HepG2 (cell line): ENCODE measurements around the gene ETV5. TPM values are rescaled to one million over a fixed set of nuclear protein-coding genes. Genes with fewer than 3 reads are reported as not detected.

Experiments
- ATM ChIP-seq: fragments of 450-650 bp; IDR thresholded peaks from 2 replicates; pipeline ENCODE4 v1.7.1; 2017; ENCODE audit warnings: mild to moderate bottlenecking, borderline replicate concordance
- CC2D1A ChIP-seq: sonication (generic); formaldehyde crosslinking; IDR thresholded peaks from 2 replicates; pipeline ENCODE4 v1.8.1; 2023; ENCODE audit warnings: mild to moderate bottlenecking, missing genetic modification reagents
- KLF16 ChIP-seq, 2 experiments: sonication (generic) in 1 of 2; formaldehyde crosslinking in 1 of 2; IDR thresholded peaks; 2 replicates each; pipeline versions ENCODE4 v1.6.1 to v1.8.0; 2016 to 2023; ENCODE audit warnings: missing genetic modification reagents in 2 of 2, missing compliant biosample characterization in 1 of 2
- NRL ChIP-seq: sonication (generic); formaldehyde crosslinking; IDR thresholded peaks from 2 replicates; pipeline ENCODE4 v1.5.0; 2020; ENCODE audit warnings: missing genetic modification reagents, mild to moderate bottlenecking, moderate library complexity, borderline replicate concordance
- POLR2AphosphoS5 ChIP-seq: IDR thresholded peaks from 2 replicates; pipeline ENCODE4 v1.6.1; 2012; ENCODE audit warnings: low read depth, low read length
- RARG ChIP-seq: sonication (generic); formaldehyde crosslinking; IDR thresholded peaks from 2 replicates; pipeline ENCODE4 v1.4.0; 2020; ENCODE audit warnings: low read depth, mild to moderate bottlenecking, missing genetic modification reagents
- REL ChIP-seq: sonication (generic); formaldehyde crosslinking; conservative IDR thresholded peaks from 2 replicates; pipeline ENCODE4 v1.8.0; 2022; ENCODE audit warnings: mild to moderate bottlenecking, missing genetic modification reagents, moderate library complexity
- REXO4 ChIP-seq: sonication (generic); formaldehyde crosslinking; IDR thresholded peaks from 2 replicates; pipeline ENCODE4 v1.8.0; 2022; ENCODE audit warnings: missing genetic modification reagents, mild to moderate bottlenecking, borderline replicate concordance
- RFX5 ChIP-seq: IDR thresholded peaks from 2 replicates; pipeline ENCODE4 v1.6.1; 2011; ENCODE audit warnings: low read depth, low read length, improper control_type of control experiment
- RXRB ChIP-seq: IDR thresholded peaks from 2 replicates; pipeline ENCODE4 v1.6.1; 2016; ENCODE audit warnings: borderline replicate concordance, missing genetic modification reagents, missing compliant biosample characterization
- SATB2 ChIP-seq: sonication (generic); formaldehyde crosslinking; IDR thresholded peaks from 2 replicates; pipeline ENCODE4 v1.5.0; 2020; ENCODE audit warnings: missing genetic modification reagents
- SCMH1 ChIP-seq: sonication (generic); formaldehyde crosslinking; IDR thresholded peaks from 2 replicates; pipeline ENCODE4 v1.9.0; 2021; ENCODE audit warnings: missing genetic modification reagents, mild to moderate bottlenecking, borderline replicate concordance
- TAF1 ChIP-seq: sonication (generic); formaldehyde crosslinking; IDR thresholded peaks from 2 replicates; pipeline ENCODE4 v1.4.0; 2020; ENCODE audit warnings: missing genetic modification reagents
- TBX3 ChIP-seq: fragments of 450-650 bp; IDR thresholded peaks from 2 replicates; pipeline ENCODE4 v1.6.1; 2017; ENCODE audit warnings: antibody characterized with exemption, mild to moderate bottlenecking, inconsistent platforms, borderline replicate concordance
- ZBTB20 ChIP-seq: sonication (generic); formaldehyde crosslinking; IDR thresholded peaks from 2 replicates; pipeline ENCODE4 v1.8.1; 2023; ENCODE audit warnings: missing genetic modification reagents, low read depth, mild to moderate bottlenecking, borderline replicate concordance
- ZNF441 ChIP-seq: sonication (generic); formaldehyde crosslinking; IDR thresholded peaks from 2 replicates; pipeline ENCODE4 v1.7.0; 2021; ENCODE audit warnings: missing genetic modification reagents, borderline replicate concordance
- ZNF75D ChIP-seq: sonication (generic); formaldehyde crosslinking; IDR thresholded peaks from 2 replicates; pipeline ENCODE4 v1.8.1; 2023; ENCODE audit warnings: missing genetic modification reagents, mild to moderate bottlenecking, borderline replicate concordance
- polyA plus RNA-seq, 8 experiments: library from polyadenylated mRNA; depleted of rRNA in 3 of 8; stranded (reverse) in 7 of 8; unstranded in 1 of 8; fragments of >200 nt; fragmentation: Illumina TruSeq in 4 of 8; extraction: Trizol in 4 of 8; gene quantifications; 2 replicates each; pipeline versions ENCODE4 v1.2.1 to v1.2.3, GENCODE V29; 2011 to 2016; ENCODE audit warnings: low read depth in 4 of 8, missing spikeins in 1 of 8, mixed read lengths in 1 of 8; ENCODE audit not compliant: insufficient read depth in 1 of 8
- total RNA-seq, 5 experiments: library from RNA; depleted of rRNA; stranded (reverse); fragments of >200 nt; fragmentation: Illumina TruSeq; extraction: Trizol; gene quantifications; 2 replicates each; pipeline ENCODE4 v1.2.3, GENCODE V29; 2016; ENCODE audit warnings: low read depth in 1 of 5
- TF ChIP-seq, protein P1 (sequence below): sonication (generic); formaldehyde crosslinking; IDR thresholded peaks from 2 replicates; pipeline ENCODE4 v1.4.0; 2020; ENCODE audit warnings: mild to moderate bottlenecking, missing genetic modification reagents, borderline replicate concordance
- TF ChIP-seq, protein P2 (sequence below): sonication (generic); formaldehyde crosslinking; IDR thresholded peaks from 2 replicates; pipeline ENCODE4 v1.4.0; 2020; ENCODE audit warnings: missing genetic modification reagents
- TF ChIP-seq, protein P3 (sequence below): sonication (generic); formaldehyde crosslinking; IDR thresholded peaks from 2 replicates; pipeline ENCODE4 v1.8.0; 2022; ENCODE audit warnings: mild to moderate bottlenecking, missing genetic modification reagents; ENCODE audit not compliant: insufficient replicate concordance
- TF ChIP-seq, protein P4 (sequence below): sonication (generic); formaldehyde crosslinking; IDR thresholded peaks from 2 replicates; pipeline ENCODE4 v1.5.0; 2020; ENCODE audit warnings: missing genetic modification reagents

Gene ETV5
- total and polyA plus RNA-seq, 2 of the 13 experiments (the other 11 are each of a cell fraction or from before 2014, with no cell fraction given): 52.9 to 57.2 TPM

DNA sequence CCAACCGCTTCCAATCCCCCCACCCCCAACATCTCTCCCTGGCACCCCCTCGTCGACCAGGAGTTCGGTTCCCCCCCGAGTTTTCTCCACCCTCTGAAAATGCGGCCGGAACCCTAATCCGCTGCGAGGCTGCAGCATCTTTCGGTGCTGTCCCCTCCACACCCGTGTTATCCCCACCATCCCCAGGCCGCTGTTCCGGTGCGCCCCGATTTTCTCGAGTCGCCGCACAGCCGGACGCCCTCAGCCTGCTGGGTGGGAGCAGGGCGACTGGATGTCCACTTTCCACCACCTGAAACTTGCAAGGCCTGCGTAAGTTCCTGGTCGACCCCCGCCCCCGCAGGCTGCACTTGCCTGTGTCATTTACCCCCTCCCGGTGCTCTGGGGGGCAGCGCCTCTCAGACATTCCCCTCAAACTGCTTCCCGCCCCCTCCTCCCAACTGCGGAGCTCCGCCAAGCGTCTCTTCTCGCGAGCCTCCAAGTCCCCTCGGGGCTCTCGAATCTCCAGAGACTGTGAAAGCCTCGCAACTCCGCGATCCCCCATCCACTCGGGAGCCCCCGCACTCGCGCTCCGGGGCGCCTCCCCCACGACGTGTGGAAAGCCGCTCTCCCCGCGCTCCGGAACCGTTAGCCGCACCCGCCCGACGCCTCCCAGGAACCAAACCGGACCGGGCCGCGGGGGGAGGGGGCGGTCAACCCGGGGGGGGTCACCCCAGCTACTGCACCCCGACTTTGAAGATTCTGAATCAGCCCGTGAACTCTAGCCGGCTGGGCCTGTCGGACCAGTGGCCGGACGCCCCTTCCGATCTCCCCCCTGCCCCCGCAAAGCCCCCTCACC lies 566 bp downstream of the ETV5 start (continued):
- TF ChIP-seq, protein P1, sequence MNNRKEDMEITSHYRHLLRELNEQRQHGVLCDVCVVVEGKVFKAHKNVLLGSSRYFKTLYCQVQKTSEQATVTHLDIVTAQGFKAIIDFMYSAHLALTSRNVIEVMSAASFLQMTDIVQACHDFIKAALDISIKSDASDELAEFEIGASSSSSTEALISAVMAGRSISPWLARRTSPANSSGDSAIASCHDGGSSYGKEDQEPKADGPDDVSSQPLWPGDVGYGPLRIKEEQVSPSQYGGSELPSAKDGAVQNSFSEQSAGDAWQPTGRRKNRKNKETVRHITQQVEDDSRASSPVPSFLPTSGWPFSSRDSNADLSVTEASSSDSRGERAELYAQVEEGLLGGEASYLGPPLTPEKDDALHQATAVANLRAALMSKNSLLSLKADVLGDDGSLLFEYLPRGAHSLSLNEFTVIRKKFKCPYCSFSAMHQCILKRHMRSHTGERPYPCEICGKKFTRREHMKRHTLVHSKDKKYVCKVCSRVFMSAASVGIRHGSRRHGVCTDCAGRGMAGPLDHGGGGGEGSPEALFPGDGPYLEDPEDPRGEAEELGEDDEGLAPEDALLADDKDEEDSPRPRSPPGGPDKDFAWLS (CRISPR knock-in tag): no peak
- TF ChIP-seq TAF1 (CRISPR knock-in tag) (no peak; the same call in 1 of the 2 replicates), POLR2AphosphoS5 (no peak), SCMH1 (CRISPR knock-in tag) (no peak), ZNF75D (CRISPR knock-in tag) (peak; percentile 68; the same call in 1 of the 2 replicates), ZNF441 (no peak), REL (0 out of 2 replicates have a peak, but pooled peaks have one; percentile 13), RFX5 (no peak), TBX3 (no peak), RXRB (no peak), RARG (CRISPR knock-in tag) (no peak), REXO4 (CRISPR knock-in tag) (no peak), SATB2 (CRISPR knock-in tag) (0 out of 2 replicates have a peak, but pooled peaks have one; percentile 21), KLF16 (CRISPR knock-in tag; IDR thresholded peaks at IDR 0.05) (no peak), NRL (CRISPR knock-in tag) (no peak; the same call in 1 of the 2 replicates), ZBTB20 (CRISPR knock-in tag) (no peak), ATM (no peak), CC2D1A (CRISPR knock-in tag) (no peak)
- TF ChIP-seq, protein P2, sequence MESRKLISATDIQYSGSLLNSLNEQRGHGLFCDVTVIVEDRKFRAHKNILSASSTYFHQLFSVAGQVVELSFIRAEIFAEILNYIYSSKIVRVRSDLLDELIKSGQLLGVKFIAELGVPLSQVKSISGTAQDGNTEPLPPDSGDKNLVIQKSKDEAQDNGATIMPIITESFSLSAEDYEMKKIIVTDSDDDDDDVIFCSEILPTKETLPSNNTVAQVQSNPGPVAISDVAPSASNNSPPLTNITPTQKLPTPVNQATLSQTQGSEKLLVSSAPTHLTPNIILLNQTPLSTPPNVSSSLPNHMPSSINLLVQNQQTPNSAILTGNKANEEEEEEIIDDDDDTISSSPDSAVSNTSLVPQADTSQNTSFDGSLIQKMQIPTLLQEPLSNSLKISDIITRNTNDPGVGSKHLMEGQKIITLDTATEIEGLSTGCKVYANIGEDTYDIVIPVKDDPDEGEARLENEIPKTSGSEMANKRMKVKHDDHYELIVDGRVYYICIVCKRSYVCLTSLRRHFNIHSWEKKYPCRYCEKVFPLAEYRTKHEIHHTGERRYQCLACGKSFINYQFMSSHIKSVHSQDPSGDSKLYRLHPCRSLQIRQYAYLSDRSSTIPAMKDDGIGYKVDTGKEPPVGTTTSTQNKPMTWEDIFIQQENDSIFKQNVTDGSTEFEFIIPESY (CRISPR knock-in tag): no peak
- TF ChIP-seq, protein P3, sequence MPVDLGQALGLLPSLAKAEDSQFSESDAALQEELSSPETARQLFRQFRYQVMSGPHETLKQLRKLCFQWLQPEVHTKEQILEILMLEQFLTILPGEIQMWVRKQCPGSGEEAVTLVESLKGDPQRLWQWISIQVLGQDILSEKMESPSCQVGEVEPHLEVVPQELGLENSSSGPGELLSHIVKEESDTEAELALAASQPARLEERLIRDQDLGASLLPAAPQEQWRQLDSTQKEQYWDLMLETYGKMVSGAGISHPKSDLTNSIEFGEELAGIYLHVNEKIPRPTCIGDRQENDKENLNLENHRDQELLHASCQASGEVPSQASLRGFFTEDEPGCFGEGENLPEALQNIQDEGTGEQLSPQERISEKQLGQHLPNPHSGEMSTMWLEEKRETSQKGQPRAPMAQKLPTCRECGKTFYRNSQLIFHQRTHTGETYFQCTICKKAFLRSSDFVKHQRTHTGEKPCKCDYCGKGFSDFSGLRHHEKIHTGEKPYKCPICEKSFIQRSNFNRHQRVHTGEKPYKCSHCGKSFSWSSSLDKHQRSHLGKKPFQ: no peak
- TF ChIP-seq, protein P4, sequence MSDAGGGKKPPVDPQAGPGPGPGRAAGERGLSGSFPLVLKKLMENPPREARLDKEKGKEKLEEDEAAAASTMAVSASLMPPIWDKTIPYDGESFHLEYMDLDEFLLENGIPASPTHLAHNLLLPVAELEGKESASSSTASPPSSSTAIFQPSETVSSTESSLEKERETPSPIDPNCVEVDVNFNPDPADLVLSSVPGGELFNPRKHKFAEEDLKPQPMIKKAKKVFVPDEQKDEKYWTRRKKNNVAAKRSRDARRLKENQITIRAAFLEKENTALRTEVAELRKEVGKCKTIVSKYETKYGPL (CRISPR knock-in tag): no peak
